HCEC 1CT (cell line): Measurements from ENCODE around the gene STK39.

Source experiments
- DNase-seq: peaks from one replicate; pipeline ENCODE4 v3.0.0-alpha.2; 2017

The STK39 gene

GRCh38 chr2:168182550-168183249 is 64.7 kb downstream of the STK39 start:
- no peak for DNase-seq

GRCh38 chr2:168181825-168182224 is 65.6 kb downstream of the STK39 start:
- no peak for DNase-seq

- DNase-seq: no peak
These were observed 66.5 kb downstream of the STK39 start for GRCh38 chr2:168180914-168181313.

- no peak for DNase-seq
These were observed 66.9 kb downstream of the STK39 start for GRCh38 chr2:168180483-168180882.

- DNase-seq: no peak
These were observed 67.8 kb downstream of the STK39 start for GRCh38 chr2:168179592-168179991.

- no peak for DNase-seq
These were observed 68.7 kb downstream of the STK39 start for GRCh38 chr2:168178520-168179324.

GRCh38 chr2:168176402-168176801 is 71.0 kb downstream of the STK39 start:
- DNase-seq: no peak

- DNase-seq: no peak
These were observed 71.9 kb downstream of the STK39 start for GRCh38 chr2:168175469-168175868.

GRCh38 chr2:168174756-168175155 is 72.6 kb downstream of the STK39 start:
- no peak for DNase-seq

- DNase-seq: no peak
These were observed 75.3 kb downstream of the STK39 start for GRCh38 chr2:168172071-168172470.

GRCh38 chr2:168171059-168171762 is 76.2 kb downstream of the STK39 start:
- no peak for DNase-seq

GRCh38 chr2:168169097-168169745 is 78.2 kb downstream of the STK39 start:
- no peak for DNase-seq

GRCh38 chr2:168167511-168168263 is 79.7 kb downstream of the STK39 start:
- no peak for DNase-seq

- DNase-seq: peak; percentile 77
These were observed 80.4 kb downstream of the STK39 start for GRCh38 chr2:168166902-168167510.

GRCh38 chr2:168165985-168166901 is 81.2 kb downstream of the STK39 start:
- DNase-seq: no peak

GRCh38 chr2:168165397-168165796 is 82.0 kb downstream of the STK39 start:
- DNase-seq: no peak

- DNase-seq: no peak
These were observed 86.5 kb downstream of the STK39 start for GRCh38 chr2:168160897-168161296.

- DNase-seq: no peak
These were observed 87.4 kb downstream of the STK39 start for GRCh38 chr2:168159754-168160585.

GRCh38 chr2:168158586-168158985 is 88.8 kb downstream of the STK39 start:
- DNase-seq: no peak

GRCh38 chr2:168157926-168158325 is 89.5 kb downstream of the STK39 start:
- DNase-seq: no peak
